GM18498 (cell line): ENCODE data around the gene TRIM73.
"Not testable (repeated sequence)": the region's sequence is repeated elsewhere in the genome, so short reads cannot be mapped to it uniquely, and the experiment has no call there.

Source experiments
- ATAC-seq: cut with Tn5 transposase; IDR thresholded peaks from one replicate; pipeline ENCODE4 v1.9.1; 2021; ENCODE audit warnings: mild to moderate bottlenecking, moderate library complexity; ENCODE audit not compliant: unreplicated experiment

TRIM73 gene

DNA sequence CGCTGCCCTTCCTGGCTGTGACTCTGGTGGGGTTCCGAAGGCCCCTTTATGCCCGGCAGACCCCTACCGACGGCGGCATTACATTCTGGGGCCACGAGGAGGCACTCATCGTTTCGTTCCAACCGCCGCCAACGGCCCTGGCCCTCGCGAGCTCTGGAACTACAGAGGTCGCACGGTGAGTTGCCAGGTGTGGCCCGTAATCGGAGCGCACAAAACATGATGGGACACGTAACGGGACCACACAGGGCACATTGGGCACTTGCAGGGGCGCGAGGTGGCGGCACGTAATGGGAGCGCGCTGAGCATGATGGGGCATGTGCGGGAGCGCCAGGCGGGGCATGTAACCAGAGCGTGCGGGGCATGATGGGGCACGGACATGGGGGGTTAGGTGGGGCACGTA is at the start of gene TRIM73:
TRIM73 (plus strand) TSS at position 301 of the 400 bp plus-strand sequence. CDS start 3,305 bp downstream, outside the sequence.
- not testable (repeated sequence) for ATAC-seq

DNA sequence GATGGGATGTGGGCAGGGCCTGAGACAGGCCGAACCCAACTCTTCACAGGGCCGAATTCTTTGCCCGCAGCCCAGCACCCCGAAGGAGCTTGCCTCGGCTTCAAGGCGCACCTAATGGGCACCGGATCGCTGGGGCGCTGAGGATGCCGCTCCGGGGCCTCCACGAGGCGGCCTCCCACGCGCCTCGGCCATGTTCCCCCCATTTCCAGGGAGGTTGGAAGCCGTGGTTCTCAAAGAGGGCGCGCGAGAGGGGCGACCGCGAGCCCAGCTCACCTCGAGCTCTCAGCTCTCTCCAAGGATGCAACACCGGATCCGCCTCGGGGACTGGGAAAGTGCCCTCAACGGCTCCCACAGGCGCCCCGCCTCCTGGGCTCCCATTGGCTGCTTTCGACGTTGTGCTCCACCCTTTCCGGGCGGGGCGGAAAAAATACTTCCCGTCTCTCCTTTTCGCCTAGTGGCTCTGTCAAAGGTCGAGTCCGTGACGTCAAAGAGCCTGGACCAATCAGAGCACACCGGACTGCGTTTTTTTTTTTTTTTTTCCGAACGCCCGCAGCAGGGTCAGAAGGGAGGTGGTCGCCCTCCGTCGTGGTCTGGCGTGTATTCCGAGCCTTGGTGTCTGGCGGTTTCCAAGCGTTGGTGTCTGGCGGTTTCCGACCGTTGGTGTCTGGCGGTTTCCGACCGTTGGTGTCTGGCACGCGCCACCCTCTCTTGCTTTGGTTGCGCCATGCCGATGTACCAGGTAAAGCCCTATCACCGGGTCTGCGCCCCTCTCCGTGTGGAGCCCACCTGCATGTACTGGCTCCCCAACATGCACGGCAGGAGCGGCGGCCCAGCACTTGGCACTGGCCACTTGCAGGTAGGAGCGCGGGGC is 36.5 kb upstream of the TRIM73 start:
- peak; percentile 71 for ATAC-seq

DNA sequence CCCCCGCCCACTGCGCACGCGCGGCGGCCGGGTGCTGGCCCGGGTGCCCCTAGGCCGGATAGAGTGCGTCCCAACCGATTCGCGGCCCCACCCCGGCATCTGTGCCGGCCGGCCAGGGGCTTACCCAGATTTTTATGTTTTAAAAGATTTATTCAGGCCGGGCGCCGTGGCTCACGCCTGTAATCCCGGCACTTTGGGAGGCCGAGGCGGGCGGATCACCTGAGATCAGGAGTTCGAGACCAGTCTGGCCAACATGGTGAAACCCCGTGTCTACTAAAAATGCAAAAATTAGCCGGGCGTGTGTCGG is 35.9 kb upstream of the TRIM73 start:
- ATAC-seq, result not testable (repeated sequence)

DNA sequence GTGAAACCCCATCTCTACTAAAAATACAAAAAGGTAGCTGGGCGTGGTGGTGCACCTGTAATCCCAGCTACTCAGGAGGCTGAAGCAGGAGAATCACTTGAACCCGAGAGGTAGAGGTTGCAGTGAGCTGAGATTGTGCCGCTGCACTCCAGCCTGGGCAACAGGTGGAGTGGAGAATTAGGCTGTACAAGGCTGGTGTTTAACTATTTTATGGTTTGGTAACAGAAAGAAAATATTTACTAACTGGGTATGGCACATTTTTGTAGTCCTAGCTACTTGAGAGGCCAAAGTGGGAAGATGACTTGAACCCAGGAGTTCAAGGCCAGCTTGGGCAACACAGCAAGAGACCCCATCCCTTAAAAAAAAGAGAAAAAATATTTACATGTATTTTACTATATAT is 31.4 kb upstream of the TRIM73 start:
- not testable (repeated sequence) for ATAC-seq

DNA sequence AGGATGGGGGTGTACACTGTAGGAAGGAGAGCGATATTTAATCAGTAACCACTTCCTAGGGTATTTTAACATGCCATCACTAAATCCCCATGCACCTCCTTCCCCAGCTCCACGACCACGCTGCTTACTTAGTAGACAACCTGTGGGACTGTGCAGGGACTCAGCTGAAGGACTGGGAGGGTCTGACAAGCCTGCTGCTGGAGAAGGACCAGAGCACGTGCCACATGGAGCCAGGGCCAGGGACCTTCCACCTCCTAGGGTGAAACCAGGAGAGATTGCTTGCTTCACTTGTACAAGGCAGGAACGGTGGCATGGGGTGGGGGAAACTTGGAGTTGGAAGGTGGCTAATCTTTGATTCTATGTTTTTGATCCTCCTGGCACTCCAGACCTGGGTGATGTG is 28.8 kb upstream of the TRIM73 start:
- ATAC-seq, result not testable (repeated sequence)

DNA sequence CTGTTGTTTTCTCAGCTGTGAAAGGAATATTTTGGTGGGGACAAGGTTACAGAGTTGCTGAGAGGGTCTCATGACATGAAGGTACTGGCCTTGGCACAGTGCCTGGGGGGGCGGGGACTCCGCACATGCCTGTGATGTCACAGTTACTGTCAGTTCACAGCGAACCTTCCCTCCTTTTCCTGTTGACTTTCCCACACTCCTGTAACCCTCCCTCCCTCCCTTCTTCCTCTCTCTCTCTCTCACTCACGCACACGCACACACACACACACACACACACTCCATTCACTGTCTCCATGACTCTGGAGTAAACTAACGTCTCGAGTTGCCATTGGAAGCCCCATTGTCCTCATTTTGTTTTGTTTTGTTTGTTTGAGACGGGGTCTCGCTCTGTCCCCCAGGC is 28.1 kb upstream of the TRIM73 start:
- ATAC-seq, result not testable (repeated sequence)

DNA sequence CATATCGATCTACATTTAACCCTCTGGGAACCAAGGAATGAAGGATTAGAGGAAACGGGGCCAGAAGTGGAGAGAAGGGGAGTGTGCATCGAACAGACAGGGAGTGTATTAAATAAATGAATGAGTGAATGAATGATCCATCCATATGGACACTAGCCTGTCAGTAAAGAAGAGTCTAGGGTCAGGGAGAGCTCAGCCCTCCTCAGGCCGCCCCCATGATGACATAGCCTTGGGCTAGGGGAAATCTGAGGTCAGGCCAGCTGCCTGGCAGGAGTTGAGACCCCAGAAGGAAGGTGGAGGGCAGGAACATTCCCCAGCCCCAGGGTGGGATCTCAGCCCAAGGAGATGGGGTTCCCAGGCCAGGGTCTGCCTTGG is 21.3 kb upstream of the TRIM73 start:
- not testable (repeated sequence) for ATAC-seq

DNA sequence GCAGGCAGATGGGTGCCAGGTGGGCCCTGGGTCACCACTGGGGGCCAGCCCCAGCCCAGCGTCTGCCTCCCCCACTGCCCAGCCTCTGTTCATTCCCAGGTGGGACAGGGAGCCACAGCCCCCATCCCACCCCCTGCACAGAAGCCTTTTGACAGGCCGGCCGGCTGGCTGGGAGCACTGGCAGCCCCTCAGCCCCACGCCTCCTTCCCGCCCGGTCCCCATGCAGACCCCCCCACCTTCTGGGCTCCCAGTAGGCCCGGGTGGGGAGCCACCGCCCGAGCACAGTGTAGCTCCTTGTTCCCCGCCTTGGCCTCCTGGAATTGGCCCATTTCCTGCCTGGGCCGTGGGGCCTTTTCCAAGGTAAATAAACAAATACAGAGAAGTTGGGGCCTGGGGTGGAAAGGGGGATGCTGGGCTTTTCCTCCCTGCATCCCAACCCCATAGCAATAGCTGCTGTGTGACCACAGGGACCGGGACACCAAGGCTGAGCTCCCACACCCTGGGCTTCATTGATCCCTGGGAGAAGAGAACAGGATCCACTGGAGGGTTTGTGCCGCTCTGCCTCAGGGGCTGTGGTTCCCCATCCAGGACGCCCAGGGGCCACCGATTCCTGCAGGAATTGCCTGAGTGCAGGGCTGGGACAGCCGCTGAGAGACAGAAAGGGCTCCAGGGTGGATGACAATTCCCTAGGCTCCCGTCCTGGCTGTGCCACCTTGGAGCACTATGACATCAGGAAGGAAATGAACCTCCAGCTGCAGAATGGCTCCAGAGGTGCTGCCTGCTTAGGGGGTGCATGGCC is 20.7 kb upstream of the TRIM73 start:
- ATAC-seq, result not testable (repeated sequence)

DNA sequence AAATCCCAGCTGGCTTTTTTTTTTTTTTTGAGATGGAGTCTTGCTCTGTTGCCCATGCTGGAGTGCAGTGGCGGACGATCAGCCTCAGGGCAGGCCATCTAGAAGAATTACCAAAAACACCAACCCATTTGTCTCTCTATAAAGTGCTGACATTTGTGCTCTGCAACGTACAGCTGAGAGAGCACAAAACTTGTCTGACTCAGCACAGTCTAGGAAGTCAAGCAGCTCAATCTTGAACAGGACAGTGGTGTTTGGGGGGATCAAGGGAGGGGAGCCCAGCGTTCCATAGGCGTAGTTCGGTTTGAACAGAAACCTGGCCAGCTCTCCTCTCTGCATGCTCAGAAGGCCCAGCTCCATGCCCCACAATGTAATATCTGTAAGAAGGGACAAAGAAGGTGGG is 2.2 kb upstream of the TRIM73 start:
- not testable (repeated sequence) for ATAC-seq

DNA sequence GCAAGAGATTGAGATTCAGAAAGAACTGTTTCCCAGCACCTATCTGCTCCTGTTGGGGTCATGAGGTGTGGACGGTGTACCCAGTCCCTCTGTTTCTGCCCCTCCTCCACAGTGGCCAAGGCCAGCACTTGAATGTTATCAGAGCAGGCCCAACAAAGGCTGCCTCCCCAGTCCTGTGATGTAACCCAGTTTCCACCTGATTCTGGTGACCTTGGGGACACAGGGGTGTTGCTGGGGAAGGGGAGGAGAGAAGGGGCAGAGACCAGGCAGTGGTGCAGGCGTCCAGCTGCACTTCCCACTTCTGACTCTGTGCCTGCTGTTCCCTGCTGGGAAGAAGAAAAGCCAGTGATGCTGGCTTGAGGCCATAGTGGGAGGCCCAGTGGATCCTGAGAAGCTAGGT is 2.4 kb downstream of the TRIM73 start:
- not testable (repeated sequence) for ATAC-seq

DNA sequence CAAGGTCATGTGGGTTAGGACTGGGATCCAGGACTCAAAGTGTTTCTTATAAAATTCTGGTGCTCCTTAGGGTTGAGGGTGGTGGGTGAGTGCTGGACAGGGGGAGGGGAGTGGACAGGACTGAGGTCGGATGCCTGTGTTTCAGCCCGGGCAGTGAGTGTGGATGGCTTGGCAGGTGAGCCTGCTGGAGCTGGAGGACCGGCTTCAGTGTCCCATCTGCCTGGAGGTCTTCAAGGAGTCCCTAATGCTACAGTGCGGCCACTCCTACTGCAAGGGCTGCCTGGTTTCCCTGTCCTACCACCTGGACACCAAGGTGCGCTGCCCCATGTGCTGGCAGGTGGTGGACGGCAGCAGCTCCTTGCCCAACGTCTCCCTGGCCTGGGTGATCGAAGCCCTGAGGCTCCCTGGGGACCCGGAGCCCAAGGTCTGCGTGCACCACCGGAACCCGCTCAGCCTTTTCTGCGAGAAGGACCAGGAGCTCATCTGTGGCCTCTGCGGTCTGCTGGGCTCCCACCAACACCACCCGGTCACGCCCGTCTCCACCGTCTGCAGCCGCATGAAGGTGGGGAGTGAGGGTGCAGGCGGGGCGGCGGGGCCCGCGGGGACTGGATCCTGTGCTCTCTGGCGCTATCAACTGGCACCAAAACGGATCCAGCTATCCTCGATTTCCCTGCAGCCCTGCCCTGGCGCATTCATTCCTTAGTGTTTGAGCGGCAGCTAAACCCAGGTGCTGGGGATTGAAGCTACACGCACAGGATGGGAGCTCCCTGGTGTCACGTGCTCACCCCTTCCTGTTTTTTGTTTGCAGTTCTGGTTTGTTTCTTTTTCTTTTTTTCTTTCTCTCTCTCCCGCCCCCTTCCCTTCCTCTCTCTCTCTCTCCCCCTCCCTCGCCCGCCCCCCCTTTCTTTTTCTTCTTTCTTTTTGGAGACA is 3.6 kb downstream of the TRIM73 start:
- not testable (repeated sequence) for ATAC-seq

DNA sequence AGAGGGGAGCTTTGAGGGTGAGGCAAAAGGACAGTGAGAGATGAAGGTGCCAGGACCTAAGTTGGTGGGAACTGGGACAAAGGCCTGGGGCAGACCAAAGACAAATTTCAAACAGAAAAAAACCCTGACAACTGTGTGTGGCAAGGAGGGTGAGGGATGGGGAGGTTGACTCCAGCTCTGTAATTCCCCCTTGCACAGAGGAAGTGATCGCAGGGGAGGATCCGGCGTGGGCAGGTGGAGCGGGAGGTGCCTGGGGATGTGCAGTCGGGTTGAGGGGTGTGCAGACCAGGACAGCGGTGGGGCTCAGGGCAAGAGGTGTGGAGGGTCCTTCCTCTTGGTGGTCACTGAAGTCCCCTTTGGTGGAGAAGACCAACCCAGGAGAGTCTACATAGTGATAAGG is 5.1 kb downstream of the TRIM73 start:
- not testable (repeated sequence) for ATAC-seq

DNA sequence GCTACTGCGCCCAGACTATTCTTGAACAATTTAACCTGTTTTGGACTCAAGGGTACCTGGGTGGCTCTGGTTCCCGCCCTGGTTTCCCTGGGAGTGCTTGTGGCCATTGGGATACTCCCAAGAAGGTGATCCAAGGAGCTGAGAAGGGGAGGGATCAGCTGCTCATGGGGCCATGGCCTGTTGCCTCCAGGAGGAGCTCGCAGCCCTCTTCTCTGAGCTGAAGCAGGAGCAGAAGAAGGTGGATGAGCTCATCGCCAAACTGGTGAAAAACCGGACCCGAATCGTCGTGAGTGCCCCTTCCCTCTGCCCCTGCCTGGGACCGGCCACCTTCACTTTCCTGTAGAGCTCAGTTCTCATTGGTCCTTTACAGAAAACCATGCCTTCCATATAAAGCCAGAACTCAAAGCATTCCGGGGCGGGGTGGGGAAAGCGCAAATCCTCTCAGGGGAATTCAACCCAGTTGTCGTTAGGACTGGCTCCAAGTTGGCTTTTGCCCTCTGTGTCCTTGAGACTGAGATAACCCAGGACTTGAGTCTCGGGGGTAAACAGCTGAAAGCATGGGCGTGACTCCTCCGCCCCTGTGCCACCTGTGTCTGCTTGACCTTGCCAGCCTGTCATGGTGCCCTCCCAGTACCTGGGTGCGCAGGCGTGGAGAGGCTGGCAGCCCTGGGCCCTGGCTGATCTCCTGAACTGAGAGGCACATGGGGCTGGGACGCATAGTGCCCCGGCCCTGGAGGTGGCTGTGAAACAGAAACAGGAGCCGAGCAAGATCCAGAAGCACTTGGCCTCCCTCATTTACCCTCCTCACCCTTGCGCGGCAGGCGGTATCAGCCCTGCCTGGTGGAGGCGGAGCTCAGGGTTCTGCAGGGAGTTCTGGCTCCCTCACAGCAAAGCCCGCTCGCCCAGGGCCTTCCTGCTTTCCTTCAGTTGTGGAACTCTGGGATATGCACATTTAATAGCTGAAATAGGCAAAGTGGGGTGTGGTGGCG is 8.3 kb downstream of the TRIM73 start:
- ATAC-seq, result not testable (repeated sequence)

DNA sequence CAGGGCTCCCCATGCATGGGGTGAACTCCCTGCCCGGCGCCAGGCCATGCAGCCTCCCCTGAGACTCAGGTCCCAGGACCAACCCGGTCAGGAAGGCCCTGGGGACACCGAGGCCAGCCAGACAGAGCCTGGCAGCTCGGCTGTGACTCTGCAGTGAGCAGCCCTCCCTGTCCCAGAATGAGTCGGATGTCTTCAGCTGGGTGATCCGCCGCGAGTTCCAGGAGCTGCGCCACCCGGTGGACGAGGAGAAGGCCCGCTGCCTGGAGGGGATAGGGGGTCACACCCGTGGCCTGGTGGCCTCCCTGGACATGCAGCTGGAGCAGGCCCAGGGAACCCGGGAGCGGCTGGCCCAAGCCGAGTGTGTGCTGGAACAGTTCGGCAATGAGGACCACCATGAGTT is 9.2 kb downstream of the TRIM73 start:
- not testable (repeated sequence) for ATAC-seq

DNA sequence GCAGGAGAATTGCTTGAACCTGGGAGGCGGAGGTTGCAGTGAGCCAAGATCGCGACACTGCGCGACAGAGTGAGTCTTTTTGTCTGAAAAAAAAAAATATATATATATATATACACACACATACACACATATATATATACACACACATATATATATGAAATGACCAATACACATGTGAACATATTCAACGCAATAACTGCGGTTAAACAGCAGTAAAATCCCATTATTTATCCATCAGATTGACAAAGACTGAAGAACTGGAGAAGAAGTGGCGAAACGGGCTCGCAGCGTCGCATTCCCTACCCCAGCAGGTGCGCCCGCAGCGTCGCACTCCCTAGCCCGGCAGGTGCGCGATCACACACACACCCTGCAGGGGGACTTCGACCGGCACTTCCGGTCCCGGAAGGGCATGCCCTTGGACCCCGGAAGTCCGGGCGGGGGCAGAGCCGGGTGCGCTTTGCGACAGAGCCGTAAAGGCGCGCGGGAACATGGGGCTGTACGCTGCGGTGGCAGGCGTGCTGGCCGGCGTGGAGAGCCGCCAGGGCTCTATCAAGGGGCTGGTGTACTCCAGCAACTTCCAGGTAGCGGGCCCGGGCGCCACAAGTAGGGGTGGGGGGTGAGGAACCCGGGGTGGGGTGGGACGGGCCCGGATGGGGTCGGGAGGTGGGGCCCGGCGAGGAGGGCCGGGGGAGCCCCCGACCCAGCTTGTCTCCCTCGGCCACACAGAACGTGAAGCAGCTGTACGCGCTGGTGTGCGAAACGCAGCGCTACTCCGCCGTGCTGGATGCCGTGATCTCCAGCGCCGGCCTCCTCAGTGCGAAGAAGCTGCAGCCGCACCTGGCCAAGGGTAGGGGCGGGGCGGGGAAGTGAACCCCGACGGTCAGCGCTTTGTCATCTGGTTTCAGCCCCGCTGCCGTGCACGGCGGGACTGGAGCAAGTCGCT is 14.7 kb downstream of the TRIM73 start:
- ATAC-seq, result peak; percentile 90

DNA sequence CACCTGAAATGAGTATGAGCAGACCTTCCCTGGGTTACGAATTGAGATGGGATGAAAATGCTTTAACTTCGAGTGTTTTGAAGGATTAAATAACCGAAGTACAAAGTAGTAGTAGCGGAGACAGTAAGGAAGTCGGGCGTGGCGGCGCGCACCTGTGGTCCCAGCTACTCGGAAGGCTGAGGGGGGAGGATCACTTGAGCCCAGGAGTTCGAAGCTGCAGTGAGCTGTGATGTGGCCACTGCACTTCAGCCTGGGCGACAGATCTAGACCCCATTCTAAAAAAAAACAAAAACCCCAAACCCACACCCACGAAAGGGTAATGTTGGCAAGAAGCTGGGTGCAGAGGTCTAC is 15.4 kb downstream of the TRIM73 start:
- ATAC-seq, result not testable (repeated sequence)

DNA sequence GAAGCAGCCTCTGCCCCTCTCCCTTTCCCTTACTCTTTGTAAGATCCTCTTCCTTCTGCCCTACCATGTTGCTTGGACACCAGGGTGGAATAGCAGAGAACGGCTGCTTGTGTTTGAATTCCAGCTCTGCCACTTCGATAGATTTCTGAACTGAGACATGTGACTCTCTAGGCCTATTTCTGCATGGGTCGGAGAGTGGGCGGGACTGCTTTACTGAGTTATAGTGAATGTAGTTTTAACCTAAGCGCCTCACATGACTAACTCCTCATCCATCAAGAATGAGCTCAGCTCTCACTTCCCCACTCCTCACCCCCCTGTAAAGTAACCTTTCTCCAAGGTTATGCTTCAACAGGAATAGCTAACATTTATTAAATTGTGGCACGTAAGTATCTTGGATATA is 18.8 kb downstream of the TRIM73 start:
- not testable (repeated sequence) for ATAC-seq

DNA sequence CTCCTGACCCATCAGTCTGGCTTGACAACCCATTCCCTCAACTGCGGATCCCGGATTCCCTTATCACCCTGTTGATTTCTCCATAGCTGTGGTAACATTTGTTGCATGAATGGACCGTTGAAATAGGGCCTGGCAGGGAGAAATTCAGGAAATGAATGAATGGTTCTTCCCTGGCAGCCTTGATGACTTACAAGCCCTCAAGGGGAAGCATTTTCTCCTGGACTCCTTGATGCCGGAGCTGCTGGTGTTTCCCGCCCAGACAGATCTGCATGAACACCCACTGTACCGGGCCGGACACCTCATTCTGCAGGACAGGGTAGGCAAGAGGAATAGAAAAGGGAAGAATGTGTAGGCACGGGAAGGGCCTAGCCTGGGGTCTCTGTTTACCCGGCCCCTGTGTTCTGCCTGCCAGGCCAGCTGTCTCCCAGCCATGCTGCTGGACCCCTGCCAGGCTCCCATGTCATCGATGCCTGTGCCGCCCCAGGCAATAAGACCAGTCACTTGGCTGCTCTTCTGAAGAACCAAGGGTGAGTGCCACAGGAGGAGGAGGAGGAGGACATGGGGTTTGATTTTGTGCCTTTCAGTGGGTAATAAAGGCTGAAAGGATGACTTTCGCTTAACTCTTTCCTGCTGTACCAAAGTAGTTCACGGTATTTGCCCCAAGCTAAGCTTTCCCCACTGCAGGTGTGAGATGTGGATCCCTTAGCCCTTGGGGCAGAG is 19.4 kb downstream of the TRIM73 start:
- ATAC-seq, result not testable (repeated sequence)
